ENCODE measurements around the gene GALNT2. TPM values are rescaled to one million over a fixed set of nuclear protein-coding genes. Genes with fewer than 3 reads are reported as not detected.
A peak's percentile ranks its signal among the peaks of the same experiment; 100 is the strongest.

Gene GALNT2
- total RNA-seq, 1 donor from 2014 or later, result 129 TPM

DNA sequence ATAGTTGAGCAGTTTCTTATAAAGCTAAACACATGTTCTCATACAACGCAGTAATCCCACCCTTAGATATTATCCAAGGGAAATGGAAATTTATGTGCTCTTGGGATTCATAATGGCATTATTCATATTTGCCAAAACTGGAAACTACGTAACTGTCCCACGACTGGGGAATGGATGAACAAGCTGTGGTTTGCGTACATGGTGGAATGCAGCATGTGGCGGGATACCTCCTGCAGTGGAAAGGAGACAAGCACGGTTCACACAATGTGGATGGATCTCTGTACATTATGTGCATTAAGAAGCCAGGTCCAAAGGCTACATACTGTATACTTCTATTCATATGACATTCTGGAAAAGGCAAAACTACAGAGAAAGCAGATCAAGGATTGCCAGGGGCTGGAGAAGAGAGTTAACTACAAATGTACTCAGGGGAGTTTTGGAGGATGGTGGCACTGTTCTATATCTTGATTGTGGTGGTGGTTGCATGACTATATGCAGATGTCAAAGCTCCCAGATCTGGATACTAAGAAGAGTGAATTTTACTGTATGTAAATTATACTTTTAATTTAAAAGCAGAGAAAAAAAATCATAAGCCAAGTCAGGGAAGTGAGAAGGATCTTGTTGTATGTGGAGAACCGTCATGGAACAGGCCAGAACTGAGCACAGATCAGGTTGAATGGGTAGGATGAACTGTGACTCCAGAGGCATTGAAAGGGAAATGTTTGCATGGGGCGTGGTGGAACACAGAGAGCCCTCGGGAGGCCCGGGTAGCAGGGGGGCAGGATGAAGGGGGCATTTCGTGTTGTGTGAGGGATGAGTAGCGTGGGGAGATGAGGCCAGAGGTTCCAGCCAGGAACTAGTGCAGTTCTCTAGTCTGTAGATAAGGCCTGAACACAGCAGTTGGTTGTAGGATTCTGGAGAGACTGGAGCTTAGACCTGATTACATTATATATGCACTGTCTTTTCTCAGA is 90.7 kb downstream of the GALNT2 start:
- Histone ChIP-seq H3K9me3 (no peaks in the 10 kb centered on the region), H3K36me3 (no peaks in the 10 kb centered on the region), H3K27ac (no peak overlapping the region), H3K27me3 (no peaks in the 10 kb centered on the region), H3K4me3 (no peak overlapping the region), H3K4me1 (peaks cover 0 to 33% of the 10 kb centered on the region in 2 donors)
- TF ChIP-seq, protein P1, sequence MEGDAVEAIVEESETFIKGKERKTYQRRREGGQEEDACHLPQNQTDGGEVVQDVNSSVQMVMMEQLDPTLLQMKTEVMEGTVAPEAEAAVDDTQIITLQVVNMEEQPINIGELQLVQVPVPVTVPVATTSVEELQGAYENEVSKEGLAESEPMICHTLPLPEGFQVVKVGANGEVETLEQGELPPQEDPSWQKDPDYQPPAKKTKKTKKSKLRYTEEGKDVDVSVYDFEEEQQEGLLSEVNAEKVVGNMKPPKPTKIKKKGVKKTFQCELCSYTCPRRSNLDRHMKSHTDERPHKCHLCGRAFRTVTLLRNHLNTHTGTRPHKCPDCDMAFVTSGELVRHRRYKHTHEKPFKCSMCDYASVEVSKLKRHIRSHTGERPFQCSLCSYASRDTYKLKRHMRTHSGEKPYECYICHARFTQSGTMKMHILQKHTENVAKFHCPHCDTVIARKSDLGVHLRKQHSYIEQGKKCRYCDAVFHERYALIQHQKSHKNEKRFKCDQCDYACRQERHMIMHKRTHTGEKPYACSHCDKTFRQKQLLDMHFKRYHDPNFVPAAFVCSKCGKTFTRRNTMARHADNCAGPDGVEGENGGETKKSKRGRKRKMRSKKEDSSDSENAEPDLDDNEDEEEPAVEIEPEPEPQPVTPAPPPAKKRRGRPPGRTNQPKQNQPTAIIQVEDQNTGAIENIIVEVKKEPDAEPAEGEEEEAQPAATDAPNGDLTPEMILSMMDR (IDR thresholded peaks at IDR 0.05), result no peak
- DNase-seq (ENCODE audit: low spot score in 2 of 2), result peak in 1 of 2 donors; percentile 45
- intact Hi-C loops (cut with DNase I), result no loop called here

DNA sequence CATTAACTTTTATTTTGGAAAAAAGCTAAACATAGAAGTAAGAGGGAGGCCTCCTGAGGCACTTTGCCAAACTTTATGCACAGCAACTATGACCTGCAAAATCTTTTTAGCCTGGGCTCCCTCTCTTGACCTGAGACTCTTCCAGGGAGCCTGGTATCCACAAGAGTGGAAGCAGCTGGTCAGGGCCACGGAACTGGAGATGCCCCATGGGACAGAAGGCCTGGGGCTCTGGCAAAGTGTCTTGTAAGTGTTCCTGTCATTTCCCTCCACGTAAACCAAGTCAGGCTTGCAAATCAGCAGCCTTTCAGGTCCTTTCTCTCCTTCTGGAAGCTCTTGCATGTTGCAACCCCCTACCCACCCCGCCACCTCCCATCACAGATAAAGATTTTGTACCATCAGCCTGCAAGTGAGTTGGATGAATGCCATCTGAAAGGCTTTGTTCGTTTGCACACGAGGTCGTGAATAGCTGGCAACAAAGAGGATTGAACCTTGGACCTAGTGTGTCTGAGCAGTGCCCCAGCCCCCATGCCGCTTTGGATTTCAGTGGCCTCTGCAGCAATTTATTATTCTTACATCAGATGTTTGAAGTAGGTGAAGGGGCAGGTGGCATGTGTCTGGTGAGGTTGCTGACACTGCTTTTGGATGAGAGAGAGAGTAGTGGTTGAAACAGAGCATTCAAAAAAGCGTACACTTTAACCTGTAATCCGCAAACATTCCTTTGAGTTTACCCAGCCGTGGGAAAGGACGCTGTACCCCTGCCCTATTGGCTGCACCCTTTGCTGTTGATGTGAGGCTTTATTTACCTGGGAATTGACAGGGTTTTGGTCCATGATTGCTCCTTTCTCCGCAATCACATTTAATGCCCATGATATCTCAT is 91.6 kb downstream of the GALNT2 start:
- DNase-seq (ENCODE audit: low spot score in 2 of 2), result peak in 1 of 2 donors; percentile 39
- no peak overlapping the region for H3K4me3 ChIP-seq
- peaks cover 0 to 33% of the 10 kb centered on the region in 2 donors for H3K4me1 ChIP-seq
- intact Hi-C loops (cut with DNase I), result no loop called here
- no peak overlapping the region for H3K27ac ChIP-seq
- TF ChIP-seq, protein P1 (IDR thresholded peaks at IDR 0.05), result no peak
- no peaks in the 10 kb centered on the region for H3K9me3 ChIP-seq
- H3K27me3 ChIP-seq, result no peaks in the 10 kb centered on the region
- H3K36me3 ChIP-seq, result no peaks in the 10 kb centered on the region

DNA sequence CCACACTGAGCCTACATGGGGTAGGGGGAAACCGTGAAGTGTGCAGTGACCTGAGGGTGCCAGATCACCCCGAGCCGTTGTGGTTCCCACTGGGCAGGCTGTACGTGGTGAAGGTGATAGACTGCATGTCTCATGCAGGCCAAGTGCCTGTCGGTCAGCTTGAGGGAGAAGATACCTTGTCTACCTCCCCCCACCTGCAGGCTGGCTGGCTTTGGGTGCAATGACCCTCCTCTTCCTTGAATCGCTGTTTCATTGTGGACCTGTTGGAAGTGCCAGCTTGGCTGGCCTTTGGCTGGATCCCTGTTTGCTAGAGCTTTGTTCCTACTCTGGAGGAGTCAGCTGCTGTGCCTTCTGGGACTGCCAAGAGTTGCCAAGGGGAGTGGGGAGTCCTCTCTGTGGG is 92.5 kb downstream of the GALNT2 start:
- Histone ChIP-seq H3K9me3 (no peaks in the 10 kb centered on the region), H3K27ac (no peak overlapping the region), H3K4me3 (no peak overlapping the region), H3K27me3 (no peaks in the 10 kb centered on the region), H3K4me1 (peaks cover 0 to 26% of the 10 kb centered on the region in 2 donors), H3K36me3 (no peaks in the 10 kb centered on the region)
- intact Hi-C loops (cut with DNase I), result no loop called here
- DNase-seq (ENCODE audit: low spot score in 2 of 2), result peak in 1 of 2 donors; percentile 49
- TF ChIP-seq, protein P1 (IDR thresholded peaks at IDR 0.05), result no peak

DNA sequence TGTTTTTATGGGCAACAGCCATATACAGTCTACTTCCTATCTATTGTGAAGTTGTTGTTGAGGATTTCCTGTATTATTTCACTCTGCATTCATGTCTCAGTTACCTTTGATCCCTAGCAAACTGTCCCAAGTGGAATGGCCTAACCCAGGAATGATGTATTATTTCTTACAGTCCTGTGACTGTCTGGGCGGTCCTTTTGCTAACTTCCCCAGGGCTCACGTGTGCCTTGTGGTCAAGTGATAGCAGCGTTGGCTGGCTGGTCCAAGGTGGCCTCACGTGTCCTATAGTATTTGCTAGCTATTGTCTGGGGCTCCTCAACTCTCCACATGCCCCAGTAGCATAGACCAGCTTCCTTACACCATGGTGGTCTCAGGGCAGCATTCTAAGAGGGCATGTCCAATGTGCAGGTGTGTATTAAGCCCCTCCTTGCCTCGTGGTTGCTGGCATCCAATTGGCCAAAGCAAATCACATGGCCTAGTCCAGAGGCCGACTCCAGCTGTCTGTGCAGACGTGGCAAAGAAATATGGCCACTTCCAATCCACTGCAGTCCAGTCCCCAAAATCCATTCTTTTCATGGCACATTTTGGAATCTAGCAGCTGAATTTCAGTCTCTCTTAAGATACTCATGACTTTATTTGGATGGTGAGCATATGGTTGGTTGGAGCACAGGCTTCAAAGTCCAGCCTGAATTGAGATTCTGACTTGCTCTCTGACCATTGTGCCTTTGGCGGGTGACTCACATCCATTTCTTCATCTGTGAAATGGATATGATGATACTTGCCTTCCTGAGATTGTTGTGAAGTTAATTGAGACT is 94.1 kb downstream of the GALNT2 start:
- TF ChIP-seq, protein P1 (IDR thresholded peaks at IDR 0.05), result no peak
- Histone ChIP-seq H3K4me1 (peaks cover 0 to 23% of the 10 kb centered on the region in 2 donors), H3K27ac (no peak overlapping the region), H3K9me3 (no peaks in the 10 kb centered on the region), H3K27me3 (no peaks in the 10 kb centered on the region), H3K4me3 (no peak overlapping the region), H3K36me3 (no peaks in the 10 kb centered on the region)
- DNase-seq (ENCODE audit: low spot score in 2 of 2), result peak in 1 of 2 donors; percentile 50
- intact Hi-C loops (cut with DNase I), result loop anchor here (2.0 kb wide), 1 partner anchor 24 kb away; no protein-coding TSS in a partner anchor

DNA sequence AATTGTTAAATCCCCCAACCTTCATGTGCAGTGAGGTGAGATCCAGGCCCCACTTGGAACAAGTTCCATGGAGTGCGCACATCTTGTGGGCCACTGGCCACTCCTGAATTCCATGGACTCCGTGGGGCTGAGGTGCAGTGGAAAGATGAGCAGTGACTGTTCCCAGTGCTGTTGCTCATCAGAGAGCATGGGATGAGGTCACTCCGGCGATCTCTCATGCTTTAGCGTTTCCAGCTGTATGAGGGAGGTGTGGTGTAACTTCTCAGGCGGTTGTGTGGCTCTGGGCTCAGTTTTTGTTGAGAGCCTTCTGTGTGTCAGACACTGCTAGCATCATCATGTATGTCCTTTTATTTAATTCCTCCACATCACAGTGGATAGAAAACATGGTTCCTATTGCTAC is 96.2 kb downstream of the GALNT2 start:
- H3K4me3 ChIP-seq, result no peak overlapping the region
- no peak overlapping the region for H3K27ac ChIP-seq
- peaks cover 0 to 23% of the 10 kb centered on the region in 2 donors for H3K4me1 ChIP-seq
- intact Hi-C loops (cut with DNase I), result no loop called here
- H3K36me3 ChIP-seq, result no peaks in the 10 kb centered on the region
- no peaks in the 10 kb centered on the region for H3K27me3 ChIP-seq
- TF ChIP-seq, protein P1 (IDR thresholded peaks at IDR 0.05), result no peak
- no peaks in the 10 kb centered on the region for H3K9me3 ChIP-seq
- DNase-seq (ENCODE audit: low spot score in 2 of 2), result peak in 1 of 2 donors; percentile 41
